CD4-positive, alpha-beta T cell (primary cell): ENCODE measurements around the gene FSTL4. TPM values are rescaled to one million over a fixed set of nuclear protein-coding genes. Genes with fewer than 3 reads are reported as not detected.

Experiments used
- ATAC-seq: fragments of 200-7000 bp; cut with Tn5 transposase; one replicate; pipeline ENCODE4 v1.10.0; 2022; ENCODE audit warnings: mild to moderate bottlenecking; ENCODE audit not compliant: poor library complexity
- CTCF ChIA-PET: fragments of 350-600 bp; sonication (Branson Sonifier 250); formaldehyde crosslinking; loops from one replicate; lab custom pipeline; 2021; ENCODE audit warnings: antibody characterized with exemption, inconsistent platforms; lab: Charles Lee
- POLR2A ChIA-PET: fragments of 350-600 bp; sonication (Branson Sonifier 250); formaldehyde crosslinking; loops from one replicate; lab custom pipeline; 2021; ENCODE audit warnings: antibody characterized with exemption, inconsistent platforms; lab: Charles Lee
- DNase-seq, 14 experiments: peaks; one replicate each; pipeline ENCODE4 v3.0.0-alpha.2; 2013 to 2020; ENCODE audit warnings: mixed read lengths in 2 of 14
- H3K27ac ChIP-seq, 2 donors: one replicate each; pipeline versions ENCODE4 v1.5.1 to v1.7.0; 2013; ENCODE audit warnings: low read length in 2 of 2, low read depth in 1 of 2, mild to moderate bottlenecking in 1 of 2
- H3K27me3 ChIP-seq, 2 experiments: 1 replicate in 1 of 2; 2 replicates in 1 of 2; pipeline versions ENCODE4 v1.6.1 to v1.7.0; 2013; ENCODE audit warnings: low read length in 2 of 2, control low read depth in 1 of 2, mild to moderate bottlenecking in 1 of 2, moderate library complexity in 1 of 2; ENCODE audit not compliant: insufficient read depth in 2 of 2, control insufficient read depth in 1 of 2
- H3K36me3 ChIP-seq: one replicate; pipeline ENCODE4 v1.6.1; 2013; ENCODE audit warnings: low read length, control low read depth; ENCODE audit not compliant: insufficient read depth
- H3K4me1 ChIP-seq: one replicate; pipeline ENCODE4 v1.6.1; 2013; ENCODE audit warnings: low read length, control low read depth; ENCODE audit not compliant: insufficient read depth
- H3K4me3 ChIP-seq: one replicate; pipeline ENCODE4 v1.5.1; 2013; ENCODE audit warnings: mild to moderate bottlenecking, low read length, moderate library complexity
- H3K9me3 ChIP-seq, 2 experiments: 1 replicate in 1 of 2; 2 replicates in 1 of 2; pipeline versions ENCODE4 v1.6.1 to v1.7.0; 2013; ENCODE audit warnings: low read length in 2 of 2, mild to moderate bottlenecking in 2 of 2, control low read depth in 1 of 2, moderate library complexity in 1 of 2; ENCODE audit not compliant: control insufficient read depth in 1 of 2, insufficient read depth in 1 of 2
- H3K27ac Mint-ChIP-seq: one replicate; pipeline ENCODE4 v1.8.0; 2020; ENCODE audit warnings: mixed read lengths
- H3K27me3 Mint-ChIP-seq: one replicate; pipeline ENCODE4 v1.8.0; 2021; ENCODE audit warnings: mixed read lengths
- H3K36me3 Mint-ChIP-seq: one replicate; pipeline ENCODE4 v1.8.0; 2021; ENCODE audit warnings: low read depth, mixed read lengths
- H3K4me1 Mint-ChIP-seq: one replicate; pipeline ENCODE4 v1.8.0; 2021; ENCODE audit warnings: low read depth, mixed read lengths
- H3K4me3 Mint-ChIP-seq: one replicate; pipeline ENCODE4 v1.8.0; 2020; ENCODE audit warnings: mild to moderate bottlenecking, mixed read lengths
- H3K9me3 Mint-ChIP-seq: one replicate; pipeline ENCODE4 v1.8.0; 2020; ENCODE audit warnings: mixed read lengths
- CTCF ChIP-seq: fragments of 200-600 bp; IDR thresholded peaks from one replicate; pipeline ENCODE4 v1.8.0; 2022; ENCODE audit warnings: antibody characterized with exemption, mild to moderate bottlenecking
- intact Hi-C, 2 experiments: fragments of 100-400 bp; cut with DNase I in 1 of 2; cut with micrococcal nuclease in 1 of 2; formaldehyde crosslinking; loops; one replicate each; pipeline versions ENCODE4 v1.15.1 to v1.9.0; 2023 to 2025; cut with DNase I, micrococcal nuclease
- total RNA-seq, 174 experiments: library from RNA in 2 of 174; stranded (reverse) in 2 of 174; gene quantifications; one replicate each; pipeline ENCODE4 v1.2.3 and lab custom pipeline; 2021 to 2026

FSTL4 gene
- total RNA-seq, 2 experiments from 2014 or later = not detected

DNA sequence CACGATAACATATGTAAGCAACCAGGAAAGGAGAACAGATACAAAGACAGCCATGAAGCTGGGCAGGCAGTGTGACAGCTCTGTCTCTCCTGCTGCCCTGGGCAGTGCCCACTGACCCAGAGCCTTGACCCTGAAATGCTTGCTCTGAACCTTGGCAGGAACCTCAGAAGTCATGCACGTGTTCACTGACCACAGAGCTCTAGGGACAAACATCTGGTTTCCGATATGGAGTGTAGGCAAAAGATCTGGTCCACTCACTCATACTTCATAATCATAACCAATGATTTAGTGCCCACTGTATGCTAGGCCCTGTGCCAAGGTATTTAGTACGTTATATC lies 102.6 kb downstream of the FSTL4 start:
- CTCF ChIA-PET = no interaction called here
- ATAC-seq = no peak
- POLR2A ChIA-PET = no interaction called here

GRCh38 chr5:133508845-133509741 lies 103.2 kb downstream of the FSTL4 start:
- no peaks in the 10 kb centered on the region for H3K36me3 ChIP-seq
- DNase-seq (no peak), ATAC-seq (no peak)
- H3K27ac ChIP-seq = no peak overlapping the region
- no peaks in the 10 kb centered on the region for H3K4me1 ChIP-seq
- H3K27me3 ChIP-seq = no peaks in the 10 kb centered on the region
- no peaks in the 10 kb centered on the region for H3K9me3 ChIP-seq
- intact Hi-C loops = no loop called here
- H3K4me1 Mint-ChIP-seq = no peaks in the 10 kb centered on the region
- ChIA-PET CTCF (no interaction called here), POLR2A (no interaction called here)
- peaks cover 21% of the 10 kb centered on the region for H3K27me3 Mint-ChIP-seq
- no peak overlapping the region for H3K27ac Mint-ChIP-seq
- no peak for TF ChIP-seq CTCF
- H3K4me3 ChIP-seq = no peak overlapping the region
- H3K4me3 Mint-ChIP-seq = no peak overlapping the region
- H3K9me3 Mint-ChIP-seq = no peaks in the 10 kb centered on the region
- H3K36me3 Mint-ChIP-seq = no peaks in the 10 kb centered on the region

More for the DNA sequence above, 102.6 kb downstream of the FSTL4 start:
- no peak for TF ChIP-seq CTCF
- no peaks in the 10 kb centered on the region for H3K9me3 Mint-ChIP-seq
- Histone ChIP-seq H3K9me3 (no peaks in the 10 kb centered on the region), H3K27ac (no peak overlapping the region), H3K4me3 (no peak overlapping the region), H3K4me1 (no peaks in the 10 kb centered on the region), H3K36me3 (no peaks in the 10 kb centered on the region), H3K27me3 (no peaks in the 10 kb centered on the region)
- intact Hi-C loops = no loop called here
- H3K4me3 Mint-ChIP-seq = no peak overlapping the region
- no peaks in the 10 kb centered on the region for H3K4me1 Mint-ChIP-seq
- peaks cover 21% of the 10 kb centered on the region for H3K27me3 Mint-ChIP-seq
- H3K36me3 Mint-ChIP-seq = no peaks in the 10 kb centered on the region
- DNase-seq = no peak
- no peak overlapping the region for H3K27ac Mint-ChIP-seq

DNA sequence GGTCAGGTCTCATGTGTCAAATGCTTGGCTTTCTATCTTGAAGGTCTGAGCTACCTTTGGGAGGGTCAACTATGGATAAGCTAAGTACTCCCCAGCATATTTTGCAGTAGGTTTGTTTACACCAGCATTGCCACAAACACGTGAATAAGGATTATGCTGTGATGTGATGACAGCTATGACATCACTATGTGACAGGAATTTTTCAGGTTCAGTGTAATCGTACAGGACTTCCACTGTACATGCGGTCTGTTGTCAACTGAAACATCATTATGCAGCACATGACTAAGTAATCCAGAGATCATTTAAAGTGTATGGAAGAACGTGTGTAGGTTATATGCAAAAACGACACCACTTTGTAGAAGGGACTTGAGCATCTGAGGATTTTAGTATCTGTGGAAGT lies 104.0 kb downstream of the FSTL4 start:
- no peaks in the 10 kb centered on the region for H3K4me1 Mint-ChIP-seq
- H3K27ac Mint-ChIP-seq = no peak overlapping the region
- CTCF ChIA-PET = no interaction called here
- no peaks in the 10 kb centered on the region for H3K36me3 ChIP-seq
- intact Hi-C loops = no loop called here
- TF ChIP-seq CTCF = no peak
- no peaks in the 10 kb centered on the region for H3K36me3 Mint-ChIP-seq
- ATAC-seq = no peak
- POLR2A ChIA-PET = no interaction called here
- no peak for DNase-seq
- no peaks in the 10 kb centered on the region for H3K9me3 Mint-ChIP-seq
- no peaks in the 10 kb centered on the region for H3K4me1 ChIP-seq
- H3K27ac ChIP-seq = no peak overlapping the region
- H3K27me3 Mint-ChIP-seq = peaks cover 18% of the 10 kb centered on the region
- no peak overlapping the region for H3K4me3 ChIP-seq
- H3K4me3 Mint-ChIP-seq = no peak overlapping the region
- no peaks in the 10 kb centered on the region for H3K9me3 ChIP-seq
- no peaks in the 10 kb centered on the region for H3K27me3 ChIP-seq
